ENCODE data around the gene EHMT1.

EHMT1 gene

GRCh38 chr9:137618105-137619067 lies at the start of gene EHMT1:
Gene EHMT1, plus strand, starts transcription at chr9:137619005. Its CDS starts 24 bp downstream, at chr9:137619029.
- Histone ChIP-seq H3K36me3 (ENCODE audit: control insufficient read depth, insufficient read depth, low read length) (no peaks in the 10 kb centered on the region), H3K9ac (peak within 1 kb of the TSS; percentile 72), H3K79me2 (peaks cover 22% of the 10 kb centered on the region), H3K27ac (peak within 1 kb of the TSS; percentile 87), H3K4me1 (no peaks in the 10 kb centered on the region), H3K4me3 (ENCODE audit: low read depth, low read length) (peak within 1 kb of the TSS; percentile 94), H3K27me3 (ENCODE audit: control insufficient read depth, insufficient read depth, low read length) (no peaks in the 10 kb centered on the region), H2AFZ (peak within 1 kb of the TSS; percentile 68), H3K4me2 (ENCODE audit: low read length) (peak within 1 kb of the TSS; percentile 98), H3K9me3 (ENCODE audit: control insufficient read depth, low read length) (no peaks in the 10 kb centered on the region)
- TF ChIP-seq CTCF (IDR thresholded peaks at IDR 0.05): no peak

GRCh38 chr9:137569609-137570203 lies 49.1 kb upstream of the EHMT1 start:
- H3K9me3 ChIP-seq (ENCODE audit: control insufficient read depth, low read length): no peaks in the 10 kb centered on the region
- H3K27me3 ChIP-seq (ENCODE audit: control insufficient read depth, insufficient read depth, low read length): no peaks in the 10 kb centered on the region
- peaks cover 8% of the 10 kb centered on the region for H3K79me2 ChIP-seq
- H3K27ac ChIP-seq: no peak overlapping the region
- H3K4me1 ChIP-seq: no peaks in the 10 kb centered on the region
- H3K9ac ChIP-seq: no peak overlapping the region
- no peak overlapping the region for H3K4me3 ChIP-seq (ENCODE audit: low read depth, low read length)
- H3K4me2 ChIP-seq (ENCODE audit: low read length): no peak overlapping the region
- H3K36me3 ChIP-seq (ENCODE audit: control insufficient read depth, insufficient read depth, low read length): no peaks in the 10 kb centered on the region
- no peak for TF ChIP-seq CTCF (IDR thresholded peaks at IDR 0.05)
- no peak overlapping the region for H2AFZ ChIP-seq

- no peak overlapping the region for H3K4me3 ChIP-seq (ENCODE audit: low read depth, low read length)
- peaks cover 8% of the 10 kb centered on the region for H3K79me2 ChIP-seq
- no peak overlapping the region for H3K27ac ChIP-seq
- no peaks in the 10 kb centered on the region for H3K36me3 ChIP-seq (ENCODE audit: control insufficient read depth, insufficient read depth, low read length)
- no peaks in the 10 kb centered on the region for H3K27me3 ChIP-seq (ENCODE audit: control insufficient read depth, insufficient read depth, low read length)
- no peak overlapping the region for H3K9ac ChIP-seq
- no peak for TF ChIP-seq CTCF (IDR thresholded peaks at IDR 0.05)
- H2AFZ ChIP-seq: no peak overlapping the region
- H3K4me2 ChIP-seq (ENCODE audit: low read length): no peak overlapping the region
- no peaks in the 10 kb centered on the region for H3K9me3 ChIP-seq (ENCODE audit: control insufficient read depth, low read length)
- H3K4me1 ChIP-seq: no peaks in the 10 kb centered on the region
Measured at GRCh38 chr9:137570566-137570965, 48.2 kb upstream of the EHMT1 start.

- no peaks in the 10 kb centered on the region for H3K4me1 ChIP-seq
- no peaks in the 10 kb centered on the region for H3K36me3 ChIP-seq (ENCODE audit: control insufficient read depth, insufficient read depth, low read length)
- no peak overlapping the region for H3K4me3 ChIP-seq (ENCODE audit: low read depth, low read length)
- no peak overlapping the region for H3K9ac ChIP-seq
- no peak for TF ChIP-seq CTCF (IDR thresholded peaks at IDR 0.05)
- H3K4me2 ChIP-seq (ENCODE audit: low read length): no peak overlapping the region
- no peaks in the 10 kb centered on the region for H3K27me3 ChIP-seq (ENCODE audit: control insufficient read depth, insufficient read depth, low read length)
- no peak overlapping the region for H3K27ac ChIP-seq
- H3K79me2 ChIP-seq: peaks cover 17% of the 10 kb centered on the region
- H2AFZ ChIP-seq: no peak overlapping the region
- no peaks in the 10 kb centered on the region for H3K9me3 ChIP-seq (ENCODE audit: control insufficient read depth, low read length)
Measured at GRCh38 chr9:137574192-137574591, 44.6 kb upstream of the EHMT1 start.
